ENCODE results near the gene TOX4. TPM values are rescaled to one million over a fixed set of nuclear protein-coding genes. Genes with fewer than 3 reads are reported as not detected.

TOX4 gene
- total and polyA plus RNA-seq, 4 donors = 19.0 to 75.7 (median 54.8) TPM

DNA sequence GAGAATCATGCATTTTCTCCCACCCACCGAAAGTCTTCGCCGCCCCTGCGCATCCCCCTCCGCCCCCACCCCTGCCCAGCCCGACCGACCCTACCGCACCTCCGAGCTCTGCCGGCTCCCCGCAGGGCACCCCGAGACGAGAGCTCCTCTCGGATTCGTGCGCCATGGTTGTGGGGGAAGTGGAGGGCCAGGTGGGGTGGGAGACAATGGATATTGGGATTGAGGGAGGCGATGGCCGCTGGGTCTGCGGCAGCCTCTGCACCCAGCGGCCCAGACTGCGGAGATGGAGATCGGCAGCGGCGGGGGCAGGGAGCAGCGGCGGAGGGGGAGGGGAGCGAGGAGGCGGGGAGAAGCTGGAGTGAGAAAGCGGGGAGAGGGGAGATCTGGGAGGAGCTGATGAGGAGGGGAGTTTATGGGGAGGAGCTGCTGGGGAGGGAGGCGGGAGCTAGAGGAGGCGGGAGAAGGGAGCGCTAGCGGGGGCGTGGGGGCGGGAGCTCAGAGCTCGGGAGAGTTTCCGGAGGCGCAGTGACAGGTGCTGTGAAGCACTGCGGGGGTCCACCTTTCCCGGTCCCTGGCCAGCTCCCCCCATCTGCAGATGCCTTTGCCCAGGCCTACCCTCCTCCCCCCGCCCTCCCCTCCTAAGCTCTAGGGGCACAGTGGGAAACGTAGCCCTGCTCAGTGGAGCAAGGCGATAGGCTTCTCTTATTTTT, 49.1 kb downstream of the TOX4 start, which contains the start of gene SALL2:
Gene SALL2, minus strand, starts transcription at position 385 of the 710 bp plus-strand sequence. Its CDS starts 219 bp downstream, at position 166.
- ATAC-seq (ENCODE audit: low FRiP score) = peak; percentile 89
- peak within 1 kb of the TSS; percentile 62 to 97 for H3K4me3 ChIP-seq (ENCODE audit: low read length in 2 of 2)
- DNase-seq = peak; percentile 83 to 91
- WGBS, 2 donors = 0 to 1% methylated on average over 35 to 43 of the region's 43 CpGs
- no peaks in the 10 kb centered on the region for H3K36me3 ChIP-seq (ENCODE audit: control insufficient read depth in 1 of 2, insufficient read depth in 2 of 2, low read length in 1 of 2)
- H3K4me1 ChIP-seq (ENCODE audit: control insufficient read depth in 1 of 2, insufficient read depth in 2 of 2, low read length in 2 of 2) = no peaks in the 10 kb centered on the region
- intact Hi-C loops (cut with DNase I) = loop anchor here in 1 of 2 donors (1.0 kb wide), 1 partner anchor 15 kb away; the partner anchor contains the start of gene METTL3
- H3K27ac ChIP-seq (ENCODE audit: low read depth in 1 of 2, low read length in 2 of 2) = no peak within 1 kb of the TSS
- no peaks in the 10 kb centered on the region for H3K9me3 ChIP-seq (ENCODE audit: control insufficient read depth, low read length)
- no peaks in the 10 kb centered on the region for H3K27me3 ChIP-seq (ENCODE audit: control insufficient read depth in 1 of 2, insufficient read depth in 2 of 2, low read length in 1 of 2)

DNA sequence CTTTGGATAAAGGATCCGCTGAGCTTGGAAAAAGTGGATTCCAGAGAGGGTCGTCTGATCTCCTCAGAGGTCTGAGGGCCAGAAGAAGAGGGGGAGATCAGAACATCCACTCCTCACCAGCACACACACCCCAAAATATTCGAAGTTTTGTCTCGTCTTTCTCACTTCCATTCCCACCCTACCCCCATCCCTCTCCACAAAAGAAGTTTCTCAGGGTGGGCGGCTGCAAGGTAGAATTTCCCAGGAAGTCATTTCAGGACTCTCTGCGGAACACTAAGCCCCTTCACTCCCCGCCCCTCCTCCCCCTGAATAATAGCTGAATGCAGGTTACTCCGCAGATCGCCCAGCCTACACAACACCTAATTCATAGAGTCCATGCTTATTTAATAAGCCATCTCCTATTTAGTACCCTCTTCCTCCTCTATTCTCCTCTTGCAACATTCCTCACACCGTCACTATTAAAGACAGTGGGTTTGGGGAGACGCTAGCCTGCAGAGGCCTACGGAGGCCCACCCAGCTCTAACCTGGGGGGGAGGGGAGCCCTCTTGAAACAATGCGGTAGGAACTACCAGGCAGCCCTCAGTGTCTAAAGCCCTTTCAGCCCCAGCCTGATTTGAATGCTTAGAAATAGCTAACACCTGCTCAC, 49.8 kb downstream of the TOX4 start:
- H3K4me1 ChIP-seq (ENCODE audit: control insufficient read depth in 1 of 2, insufficient read depth in 2 of 2, low read length in 2 of 2) = no peaks in the 10 kb centered on the region
- no peaks in the 10 kb centered on the region for H3K27me3 ChIP-seq (ENCODE audit: control insufficient read depth in 1 of 2, insufficient read depth in 2 of 2, low read length in 1 of 2)
- 11 to 13% methylated on average over 13 of the region's 13 CpGs for WGBS, 2 donors
- no peaks in the 10 kb centered on the region for H3K36me3 ChIP-seq (ENCODE audit: control insufficient read depth in 1 of 2, insufficient read depth in 2 of 2, low read length in 1 of 2)
- DNase-seq = no peak
- H3K4me3 ChIP-seq (ENCODE audit: low read length in 2 of 2) = peak overlapping the region; percentile 62 to 97
- intact Hi-C loops (cut with DNase I) = loop anchor here in 1 of 2 donors (1.0 kb wide), 1 partner anchor 15 kb away; the partner anchor contains the start of gene METTL3
- no peaks in the 10 kb centered on the region for H3K9me3 ChIP-seq (ENCODE audit: control insufficient read depth, low read length)
- ATAC-seq (ENCODE audit: low FRiP score) = no peak
- H3K27ac ChIP-seq (ENCODE audit: low read depth in 1 of 2, low read length in 2 of 2) = no peak overlapping the region

DNA sequence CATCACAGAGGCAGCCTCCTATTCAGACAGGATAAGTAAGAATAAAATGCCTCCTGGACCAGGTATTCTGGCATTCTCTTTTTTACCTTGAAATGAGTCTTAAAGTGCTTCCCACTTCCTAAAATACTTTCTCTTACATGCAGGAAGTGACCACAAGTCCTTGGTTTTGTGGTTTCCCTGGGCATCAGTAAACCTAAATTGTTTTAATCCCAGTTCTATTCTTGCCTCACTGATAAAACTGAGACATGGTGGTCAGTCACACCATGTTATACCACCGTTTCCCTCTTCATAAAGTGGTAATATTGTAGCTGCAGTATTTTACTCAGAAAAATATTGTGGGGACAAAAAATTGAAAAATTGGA, 50.3 kb downstream of the TOX4 start:
- intact Hi-C loops (cut with DNase I) = no loop called here
- H3K9me3 ChIP-seq (ENCODE audit: control insufficient read depth, low read length) = no peaks in the 10 kb centered on the region
- no peak for ATAC-seq (ENCODE audit: low FRiP score)
- DNase-seq = no peak
- WGBS, 2 donors = 44 to 52% methylated on average over 1 of the region's 1 CpG
- H3K27ac ChIP-seq (ENCODE audit: low read depth in 1 of 2, low read length in 2 of 2) = no peak overlapping the region
- H3K4me3 ChIP-seq (ENCODE audit: low read length in 2 of 2) = no peak overlapping the region
- H3K4me1 ChIP-seq (ENCODE audit: control insufficient read depth in 1 of 2, insufficient read depth in 2 of 2, low read length in 2 of 2) = no peaks in the 10 kb centered on the region
- H3K36me3 ChIP-seq (ENCODE audit: control insufficient read depth in 1 of 2, insufficient read depth in 2 of 2, low read length in 1 of 2) = no peaks in the 10 kb centered on the region
- H3K27me3 ChIP-seq (ENCODE audit: control insufficient read depth in 1 of 2, insufficient read depth in 2 of 2, low read length in 1 of 2) = no peaks in the 10 kb centered on the region

DNA sequence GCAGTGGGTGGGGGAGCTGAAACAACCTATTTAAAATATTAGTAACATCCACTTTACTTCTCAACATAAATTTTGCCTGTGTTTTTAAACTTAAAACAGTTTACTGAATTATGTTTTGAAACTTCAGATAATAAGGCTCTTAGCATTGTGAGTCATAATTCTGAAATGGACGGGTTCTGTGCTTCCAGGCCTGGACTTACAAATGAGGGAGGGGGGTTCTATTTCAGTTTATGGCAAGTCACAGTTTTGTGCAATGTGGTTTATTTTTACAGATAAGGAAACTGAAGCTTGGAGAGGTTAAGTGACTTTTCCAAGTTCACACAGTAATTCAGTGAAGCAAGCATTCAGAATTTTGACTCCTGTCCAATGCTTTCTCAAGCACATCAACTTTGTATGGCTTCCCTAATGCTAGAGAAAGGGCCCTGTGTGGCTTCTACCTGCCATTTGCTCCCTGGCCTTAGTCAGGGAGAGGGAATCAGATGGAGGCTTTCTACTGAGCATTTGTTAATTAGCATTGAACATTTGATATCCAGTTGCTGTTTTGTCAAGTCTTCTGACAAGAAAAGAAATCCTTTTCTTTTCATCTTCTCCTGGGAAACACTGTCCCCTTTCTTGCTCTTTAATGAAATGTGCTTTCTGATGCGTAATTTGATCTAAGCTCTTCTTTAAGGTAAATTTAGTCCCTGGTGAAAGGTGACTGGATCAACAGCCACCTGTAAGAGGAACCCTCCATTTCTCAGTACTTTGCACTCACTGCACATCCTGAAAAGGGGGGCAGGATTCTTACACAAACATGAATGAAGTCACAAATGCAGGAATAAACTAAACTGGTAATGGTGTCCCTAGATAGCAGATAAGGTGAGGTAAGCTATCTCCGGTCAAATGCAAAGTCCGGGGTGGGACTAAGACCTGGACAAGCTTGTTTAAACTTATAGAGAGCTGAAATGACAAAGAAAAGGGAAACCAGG, 51.7 kb downstream of the TOX4 start:
- Histone ChIP-seq H3K27ac (ENCODE audit: low read depth in 1 of 2, low read length in 2 of 2) (no peak overlapping the region), H3K4me1 (ENCODE audit: control insufficient read depth in 1 of 2, insufficient read depth in 2 of 2, low read length in 2 of 2) (no peaks in the 10 kb centered on the region), H3K4me3 (ENCODE audit: low read length in 2 of 2) (no peak overlapping the region), H3K27me3 (ENCODE audit: control insufficient read depth in 1 of 2, insufficient read depth in 2 of 2, low read length in 1 of 2) (no peaks in the 10 kb centered on the region), H3K36me3 (ENCODE audit: control insufficient read depth in 1 of 2, insufficient read depth in 2 of 2, low read length in 1 of 2) (no peaks in the 10 kb centered on the region), H3K9me3 (ENCODE audit: control insufficient read depth, low read length) (no peaks in the 10 kb centered on the region)
- WGBS, 2 donors = 71 to 79% methylated on average over 4 of the region's 4 CpGs
- ATAC-seq (ENCODE audit: low FRiP score) = no peak
- intact Hi-C loops (cut with DNase I) = no loop called here
- no peak for DNase-seq

DNA sequence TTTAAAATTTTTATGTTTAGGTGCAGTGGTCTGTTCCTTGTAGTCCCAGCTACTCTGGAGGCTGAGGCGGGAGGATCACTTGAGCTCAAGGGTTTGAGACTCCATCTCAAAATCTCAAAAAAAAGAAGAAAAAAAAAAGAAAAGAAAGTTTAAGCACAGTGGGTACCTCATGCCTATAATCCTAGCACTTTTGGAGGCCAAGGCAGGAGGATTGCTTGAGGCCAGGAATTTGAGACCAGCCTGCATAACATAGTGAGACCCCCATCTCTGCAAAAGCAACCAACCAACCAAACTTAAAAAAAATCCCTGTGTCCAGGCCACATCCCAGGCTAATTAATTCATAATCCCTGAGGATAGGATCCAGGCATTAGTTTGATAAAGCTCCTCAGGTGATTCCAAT, 52.5 kb downstream of the TOX4 start:
- no peak for ATAC-seq (ENCODE audit: low FRiP score)
- no peaks in the 10 kb centered on the region for H3K27me3 ChIP-seq (ENCODE audit: control insufficient read depth in 1 of 2, insufficient read depth in 2 of 2, low read length in 1 of 2)
- intact Hi-C loops (cut with DNase I) = no loop called here

DNA sequence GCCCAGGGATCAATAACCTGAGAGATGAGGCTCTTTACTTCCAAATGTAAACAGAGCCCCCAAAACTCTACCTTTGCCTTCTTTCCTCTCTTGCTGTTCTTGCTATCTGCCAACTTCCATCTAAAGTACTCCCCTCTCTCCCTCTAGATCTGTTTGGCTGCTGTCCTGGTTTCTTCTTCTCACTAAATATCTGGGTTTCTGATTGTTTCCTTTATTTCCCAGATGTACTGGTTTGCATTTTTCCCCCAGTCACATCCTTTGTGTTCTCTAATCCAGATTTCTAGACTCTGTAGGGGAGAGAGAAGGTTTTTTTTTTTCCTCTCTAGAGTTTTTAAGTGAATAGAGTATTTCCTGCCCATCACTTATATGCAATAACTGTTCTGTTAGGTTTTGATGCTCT, 56.3 kb downstream of the TOX4 start:
- no peak overlapping the region for H3K4me3 ChIP-seq (ENCODE audit: low read length in 2 of 2)
- no peak overlapping the region for H3K27ac ChIP-seq (ENCODE audit: low read depth in 1 of 2, low read length in 2 of 2)
- ATAC-seq (ENCODE audit: low FRiP score) = no peak
- H3K36me3 ChIP-seq (ENCODE audit: control insufficient read depth in 1 of 2, insufficient read depth in 2 of 2, low read length in 1 of 2) = no peaks in the 10 kb centered on the region
- no peaks in the 10 kb centered on the region for H3K9me3 ChIP-seq (ENCODE audit: control insufficient read depth, low read length)
- DNase-seq = no peak
- H3K4me1 ChIP-seq (ENCODE audit: control insufficient read depth in 1 of 2, insufficient read depth in 2 of 2, low read length in 2 of 2) = no peaks in the 10 kb centered on the region
- intact Hi-C loops (cut with DNase I) = no loop called here
- peaks cover 0 to 2% of the 10 kb centered on the region in 2 donors for H3K27me3 ChIP-seq (ENCODE audit: control insufficient read depth in 1 of 2, insufficient read depth in 2 of 2, low read length in 1 of 2)

More for the DNA sequence above, 52.5 kb downstream of the TOX4 start:
- no peaks in the 10 kb centered on the region for H3K9me3 ChIP-seq (ENCODE audit: control insufficient read depth, low read length)
- H3K4me1 ChIP-seq (ENCODE audit: control insufficient read depth in 1 of 2, insufficient read depth in 2 of 2, low read length in 2 of 2) = no peaks in the 10 kb centered on the region
- no peak for DNase-seq
- no peaks in the 10 kb centered on the region for H3K36me3 ChIP-seq (ENCODE audit: control insufficient read depth in 1 of 2, insufficient read depth in 2 of 2, low read length in 1 of 2)
- 98 to 100% methylated on average over 1 of the region's 1 CpG for WGBS, 2 donors
- no peak overlapping the region for H3K27ac ChIP-seq (ENCODE audit: low read depth in 1 of 2, low read length in 2 of 2)
- H3K4me3 ChIP-seq (ENCODE audit: low read length in 2 of 2) = no peak overlapping the region

DNA sequence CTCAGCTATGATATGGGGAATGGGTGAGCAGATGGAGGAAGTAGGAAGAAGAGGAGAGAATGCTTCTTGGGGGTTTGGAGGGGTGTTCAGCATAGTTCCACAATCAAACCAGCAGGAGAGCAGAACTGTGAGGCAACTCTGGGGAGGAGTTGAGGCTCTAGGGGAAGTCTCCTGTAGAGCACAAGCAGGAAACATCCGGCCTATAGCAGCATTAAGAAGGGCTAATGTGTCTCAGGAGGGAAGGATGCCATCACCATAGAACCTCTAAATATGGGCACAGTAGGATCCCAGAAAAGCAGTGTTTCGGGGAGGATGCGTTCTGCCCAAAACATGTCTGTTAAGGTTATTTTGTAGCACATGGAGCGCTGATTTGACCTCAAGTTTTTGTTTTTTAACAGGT, 57.6 kb downstream of the TOX4 start:
- Histone ChIP-seq H3K27me3 (ENCODE audit: control insufficient read depth in 1 of 2, insufficient read depth in 2 of 2, low read length in 1 of 2) (peaks cover 0 to 2% of the 10 kb centered on the region in 2 donors), H3K9me3 (ENCODE audit: control insufficient read depth, low read length) (no peaks in the 10 kb centered on the region), H3K36me3 (ENCODE audit: control insufficient read depth in 1 of 2, insufficient read depth in 2 of 2, low read length in 1 of 2) (no peaks in the 10 kb centered on the region), H3K4me3 (ENCODE audit: low read length in 2 of 2) (no peak overlapping the region), H3K27ac (ENCODE audit: low read depth in 1 of 2, low read length in 2 of 2) (no peak overlapping the region), H3K4me1 (ENCODE audit: control insufficient read depth in 1 of 2, insufficient read depth in 2 of 2, low read length in 2 of 2) (no peaks in the 10 kb centered on the region)
- DNase-seq (no peak), ATAC-seq (ENCODE audit: low FRiP score) (no peak)
- 44 to 50% methylated on average over 4 of the region's 4 CpGs for WGBS, 2 donors
- intact Hi-C loops (cut with DNase I) = no loop called here

DNA sequence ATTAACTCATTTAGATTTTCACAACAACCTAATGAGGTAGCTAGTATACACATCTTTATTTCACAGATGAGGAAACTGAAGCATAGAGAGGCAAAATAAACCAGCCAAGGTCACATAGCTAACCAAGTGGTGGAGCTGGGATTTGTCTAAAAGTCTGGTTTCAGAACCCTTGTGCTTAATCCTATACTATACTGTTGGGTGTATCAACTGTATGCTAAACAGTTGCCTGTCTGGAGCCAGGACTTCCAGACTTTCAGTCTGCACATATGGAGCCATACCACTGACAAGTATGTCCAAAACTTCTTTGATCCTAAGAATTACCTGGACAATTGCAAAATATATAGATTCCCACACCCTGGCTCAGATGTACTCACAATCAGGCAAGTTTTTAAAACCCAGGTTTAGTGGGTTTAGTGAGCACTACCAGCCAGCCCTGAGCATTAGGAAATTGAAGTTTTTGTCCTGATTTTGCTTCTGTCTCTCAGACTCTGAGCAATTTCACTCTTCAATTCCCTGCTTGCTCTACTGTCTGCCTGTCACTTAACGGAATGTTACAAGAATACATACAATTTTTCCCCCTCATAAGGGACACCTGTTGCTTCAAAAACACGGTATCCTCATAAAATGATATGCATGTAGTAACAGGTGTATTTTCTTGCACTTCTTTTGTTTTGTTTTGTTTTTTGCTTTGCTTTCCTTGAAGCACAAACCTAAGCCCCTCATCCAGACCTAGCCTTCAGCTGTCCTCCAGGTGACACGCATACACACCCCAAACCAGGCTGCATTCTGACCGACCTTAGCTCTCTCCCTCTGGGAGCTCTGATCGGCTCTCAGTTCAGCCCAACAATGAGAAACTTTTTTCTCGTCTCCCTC, 58.8 kb downstream of the TOX4 start:
- H3K27me3 ChIP-seq (ENCODE audit: control insufficient read depth in 1 of 2, insufficient read depth in 2 of 2, low read length in 1 of 2) = peaks cover 0 to 2% of the 10 kb centered on the region in 2 donors
- H3K9me3 ChIP-seq (ENCODE audit: control insufficient read depth, low read length) = no peaks in the 10 kb centered on the region
- H3K4me1 ChIP-seq (ENCODE audit: control insufficient read depth in 1 of 2, insufficient read depth in 2 of 2, low read length in 2 of 2) = no peaks in the 10 kb centered on the region
- 20% methylated on average over 6 of the region's 6 CpGs for WGBS, 2 donors
- H3K36me3 ChIP-seq (ENCODE audit: control insufficient read depth in 1 of 2, insufficient read depth in 2 of 2, low read length in 1 of 2) = no peaks in the 10 kb centered on the region
- ATAC-seq (ENCODE audit: low FRiP score) (no peak), DNase-seq (no peak)
- intact Hi-C loops (cut with DNase I) = no loop called here
- no peak overlapping the region for H3K4me3 ChIP-seq (ENCODE audit: low read length in 2 of 2)
- H3K27ac ChIP-seq (ENCODE audit: low read depth in 1 of 2, low read length in 2 of 2) = no peak overlapping the region
